ENCODE results near the gene MON2. TPM values are rescaled to one million over a fixed set of nuclear protein-coding genes. Genes with fewer than 3 reads are reported as not detected.
A peak's percentile ranks its signal among the peaks of the same experiment; 100 is the strongest.
"Not testable (repeated sequence)": the region's sequence is repeated elsewhere in the genome, so short reads cannot be mapped to it uniquely, and the experiment has no call there.

MON2 gene
- polyA plus RNA-seq, 3 donors = 49.5 to 78.1 (median 60.7) TPM

GRCh38 chr12:62533755-62534107 lies 67.1 kb downstream of the MON2 start:
- no peak for DNase-seq (ENCODE audit: extremely low read depth in 1 of 11, low read depth in 9 of 11, low spot score in 4 of 11)

GRCh38 chr12:62536546-62536945 lies 69.9 kb downstream of the MON2 start:
- no peak for DNase-seq (ENCODE audit: extremely low read depth in 1 of 11, low read depth in 9 of 11, low spot score in 4 of 11)

- no peak for DNase-seq (ENCODE audit: extremely low read depth in 1 of 11, low read depth in 9 of 11, low spot score in 4 of 11)
Observed at GRCh38 chr12:62537551-62537950, 70.9 kb downstream of the MON2 start.

GRCh38 chr12:62540354-62540753 lies 73.7 kb downstream of the MON2 start:
- DNase-seq (ENCODE audit: extremely low read depth in 1 of 11, low read depth in 9 of 11, low spot score in 4 of 11) = no peak

GRCh38 chr12:62542814-62543213 lies 76.2 kb downstream of the MON2 start:
- no peak for DNase-seq (ENCODE audit: extremely low read depth in 1 of 11, low read depth in 9 of 11, low spot score in 4 of 11)

GRCh38 chr12:62543324-62543723 lies 76.7 kb downstream of the MON2 start:
- no peak for DNase-seq (ENCODE audit: extremely low read depth in 1 of 11, low read depth in 9 of 11, low spot score in 4 of 11)

GRCh38 chr12:62543741-62544140 lies 77.1 kb downstream of the MON2 start:
- no peak for DNase-seq (ENCODE audit: extremely low read depth in 1 of 11, low read depth in 9 of 11, low spot score in 4 of 11)

- no peak for DNase-seq (ENCODE audit: extremely low read depth in 1 of 11, low read depth in 9 of 11, low spot score in 4 of 11)
Observed at GRCh38 chr12:62552906-62553556, 86.4 kb downstream of the MON2 start.

- DNase-seq (ENCODE audit: extremely low read depth in 1 of 11, low read depth in 9 of 11, low spot score in 4 of 11) = not testable (repeated sequence)
Observed at GRCh38 chr12:62559366-62559765, 92.7 kb downstream of the MON2 start.

GRCh38 chr12:62562846-62563245 lies 96.2 kb downstream of the MON2 start:
- no peak for DNase-seq (ENCODE audit: extremely low read depth in 1 of 11, low read depth in 9 of 11, low spot score in 4 of 11)

GRCh38 chr12:62575036-62575435 lies 108.4 kb downstream of the MON2 start:
- no peak for DNase-seq (ENCODE audit: extremely low read depth in 1 of 11, low read depth in 9 of 11, low spot score in 4 of 11)

GRCh38 chr12:62576503-62576902 lies 109.9 kb downstream of the MON2 start:
- no peak for DNase-seq (ENCODE audit: extremely low read depth in 1 of 11, low read depth in 9 of 11, low spot score in 4 of 11)

GRCh38 chr12:62578726-62579125 lies 112.1 kb downstream of the MON2 start:
- no peak for DNase-seq (ENCODE audit: extremely low read depth in 1 of 11, low read depth in 9 of 11, low spot score in 4 of 11)

- peak in 3 of 11 donors; percentile 52 to 60 (median 53) for DNase-seq (ENCODE audit: extremely low read depth in 1 of 11, low read depth in 9 of 11, low spot score in 4 of 11)
Observed at GRCh38 chr12:62581288-62582064, 114.8 kb downstream of the MON2 start.

GRCh38 chr12:62582065-62582366 lies 115.4 kb downstream of the MON2 start:
- no peak for DNase-seq (ENCODE audit: extremely low read depth in 1 of 11, low read depth in 9 of 11, low spot score in 4 of 11)

GRCh38 chr12:62584619-62585018 lies 118.0 kb downstream of the MON2 start:
- DNase-seq (ENCODE audit: extremely low read depth in 1 of 11, low read depth in 9 of 11, low spot score in 4 of 11) = no peak

- no peak for DNase-seq (ENCODE audit: extremely low read depth in 1 of 11, low read depth in 9 of 11, low spot score in 4 of 11)
Observed at GRCh38 chr12:62586850-62587249, 120.2 kb downstream of the MON2 start.

- DNase-seq (ENCODE audit: extremely low read depth in 1 of 11, low read depth in 9 of 11, low spot score in 4 of 11) = no peak
Observed at GRCh38 chr12:62588916-62589315, 122.3 kb downstream of the MON2 start.

GRCh38 chr12:62597253-62597652 lies 130.6 kb downstream of the MON2 start:
- no peak for DNase-seq (ENCODE audit: extremely low read depth in 1 of 11, low read depth in 9 of 11, low spot score in 4 of 11)

GRCh38 chr12:62598846-62599245 lies 132.2 kb downstream of the MON2 start:
- no peak for DNase-seq (ENCODE audit: extremely low read depth in 1 of 11, low read depth in 9 of 11, low spot score in 4 of 11)

GRCh38 chr12:62599854-62600437 lies 133.3 kb downstream of the MON2 start:
- no peak for DNase-seq (ENCODE audit: extremely low read depth in 1 of 11, low read depth in 9 of 11, low spot score in 4 of 11)
